Spleen (tissue), 7 donors: ENCODE data around the gene ZXDC.

ENCODE experiments used
- POLR2A ChIP-seq, 3 donors: fragments of 450-650 bp; IDR thresholded peaks; one replicate each; pipeline ENCODE4 v1.5.1; 2017; ENCODE audit warnings: antibody characterized with exemption in 3 of 3, mild to moderate bottlenecking in 1 of 3
- POLR2AphosphoS5 ChIP-seq, 3 donors: sonication (generic); formaldehyde crosslinking; IDR thresholded peaks; one replicate each; pipeline ENCODE4 v1.5.1; 2017; ENCODE audit warnings: antibody characterized with exemption in 3 of 3
- TF ChIP-seq, protein P1 (sequence below), 11 experiments: fragments of 200-600 bp in 7 of 11; fragments of 450-650 bp in 4 of 11; sonication (generic) in 4 of 11; IDR thresholded peaks in 8 of 11; conservative IDR thresholded peaks in 3 of 11; 1 replicate in 7 of 11; 2 replicates in 4 of 11; pipeline versions ENCODE4 v1.4.0 to v1.8.0; 2016 to 2021; ENCODE audit warnings: antibody characterized with exemption in 11 of 11, inconsistent platforms in 4 of 11, mild to moderate bottlenecking in 1 of 11
- donor health status: DM: no; HTN: no; CAD: no; lungs with moderate emphysema.
- donor health status: DM: no; HTN: no; CAD: no.
- donor health status: DM: no; HTN: no; CAD: no.

GRCh38 chr3:126401611-126402160, 74.0 kb downstream of the ZXDC start:
- TF ChIP-seq, protein P1, sequence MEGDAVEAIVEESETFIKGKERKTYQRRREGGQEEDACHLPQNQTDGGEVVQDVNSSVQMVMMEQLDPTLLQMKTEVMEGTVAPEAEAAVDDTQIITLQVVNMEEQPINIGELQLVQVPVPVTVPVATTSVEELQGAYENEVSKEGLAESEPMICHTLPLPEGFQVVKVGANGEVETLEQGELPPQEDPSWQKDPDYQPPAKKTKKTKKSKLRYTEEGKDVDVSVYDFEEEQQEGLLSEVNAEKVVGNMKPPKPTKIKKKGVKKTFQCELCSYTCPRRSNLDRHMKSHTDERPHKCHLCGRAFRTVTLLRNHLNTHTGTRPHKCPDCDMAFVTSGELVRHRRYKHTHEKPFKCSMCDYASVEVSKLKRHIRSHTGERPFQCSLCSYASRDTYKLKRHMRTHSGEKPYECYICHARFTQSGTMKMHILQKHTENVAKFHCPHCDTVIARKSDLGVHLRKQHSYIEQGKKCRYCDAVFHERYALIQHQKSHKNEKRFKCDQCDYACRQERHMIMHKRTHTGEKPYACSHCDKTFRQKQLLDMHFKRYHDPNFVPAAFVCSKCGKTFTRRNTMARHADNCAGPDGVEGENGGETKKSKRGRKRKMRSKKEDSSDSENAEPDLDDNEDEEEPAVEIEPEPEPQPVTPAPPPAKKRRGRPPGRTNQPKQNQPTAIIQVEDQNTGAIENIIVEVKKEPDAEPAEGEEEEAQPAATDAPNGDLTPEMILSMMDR (IDR thresholded peaks at IDR 0.05 in 8 of 11, conservative IDR thresholded peaks at IDR 0.05 in 3 of 11) = no peak
- no peak for TF ChIP-seq POLR2A (IDR thresholded peaks at IDR 0.05)
- no peak for TF ChIP-seq POLR2AphosphoS5 (IDR thresholded peaks at IDR 0.05)
